ENCODE data around the gene RNF26.

RNF26 gene

DNA sequence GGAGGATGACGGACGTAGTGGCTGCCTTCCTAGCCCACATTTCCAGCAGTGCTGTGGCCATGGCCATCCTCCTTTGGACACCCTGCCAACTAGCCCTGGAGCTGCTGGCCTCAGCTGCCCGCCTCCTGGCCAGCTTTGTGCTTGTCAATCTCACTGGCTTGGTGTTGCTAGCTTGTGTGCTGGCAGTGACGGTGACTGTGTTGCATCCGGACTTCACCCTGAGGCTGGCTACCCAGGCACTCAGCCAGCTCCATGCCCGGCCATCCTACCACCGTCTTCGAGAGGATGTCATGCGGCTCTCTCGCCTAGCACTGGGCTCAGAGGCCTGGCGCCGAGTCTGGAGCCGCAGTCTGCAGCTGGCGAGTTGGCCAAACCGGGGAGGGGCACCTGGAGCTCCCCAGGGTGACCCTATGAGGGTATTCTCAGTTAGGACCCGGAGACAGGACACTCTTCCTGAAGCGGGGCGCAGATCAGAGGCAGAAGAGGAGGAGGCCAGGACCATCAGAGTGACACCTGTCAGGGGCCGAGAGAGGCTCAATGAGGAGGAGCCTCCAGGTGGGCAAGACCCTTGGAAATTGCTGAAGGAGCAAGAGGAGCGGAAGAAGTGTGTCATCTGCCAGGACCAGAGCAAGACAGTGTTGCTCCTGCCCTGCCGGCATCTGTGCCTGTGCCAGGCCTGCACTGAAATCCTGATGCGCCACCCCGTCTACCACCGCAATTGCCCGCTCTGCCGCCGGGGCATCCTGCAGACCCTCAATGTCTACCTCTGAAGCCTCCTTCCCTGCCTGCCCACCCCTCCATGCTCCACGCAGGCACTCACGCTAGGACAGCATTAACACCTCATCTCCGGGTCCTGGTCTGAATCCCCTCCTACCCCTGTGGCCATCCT lies 1.6 kb downstream of the RNF26 start:
- TF ChIP-seq, protein P1, sequence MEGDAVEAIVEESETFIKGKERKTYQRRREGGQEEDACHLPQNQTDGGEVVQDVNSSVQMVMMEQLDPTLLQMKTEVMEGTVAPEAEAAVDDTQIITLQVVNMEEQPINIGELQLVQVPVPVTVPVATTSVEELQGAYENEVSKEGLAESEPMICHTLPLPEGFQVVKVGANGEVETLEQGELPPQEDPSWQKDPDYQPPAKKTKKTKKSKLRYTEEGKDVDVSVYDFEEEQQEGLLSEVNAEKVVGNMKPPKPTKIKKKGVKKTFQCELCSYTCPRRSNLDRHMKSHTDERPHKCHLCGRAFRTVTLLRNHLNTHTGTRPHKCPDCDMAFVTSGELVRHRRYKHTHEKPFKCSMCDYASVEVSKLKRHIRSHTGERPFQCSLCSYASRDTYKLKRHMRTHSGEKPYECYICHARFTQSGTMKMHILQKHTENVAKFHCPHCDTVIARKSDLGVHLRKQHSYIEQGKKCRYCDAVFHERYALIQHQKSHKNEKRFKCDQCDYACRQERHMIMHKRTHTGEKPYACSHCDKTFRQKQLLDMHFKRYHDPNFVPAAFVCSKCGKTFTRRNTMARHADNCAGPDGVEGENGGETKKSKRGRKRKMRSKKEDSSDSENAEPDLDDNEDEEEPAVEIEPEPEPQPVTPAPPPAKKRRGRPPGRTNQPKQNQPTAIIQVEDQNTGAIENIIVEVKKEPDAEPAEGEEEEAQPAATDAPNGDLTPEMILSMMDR (IDR thresholded peaks at IDR 0.05; ENCODE audit: borderline replicate concordance, insufficient read depth, low read depth, low read length): no peak

DNA sequence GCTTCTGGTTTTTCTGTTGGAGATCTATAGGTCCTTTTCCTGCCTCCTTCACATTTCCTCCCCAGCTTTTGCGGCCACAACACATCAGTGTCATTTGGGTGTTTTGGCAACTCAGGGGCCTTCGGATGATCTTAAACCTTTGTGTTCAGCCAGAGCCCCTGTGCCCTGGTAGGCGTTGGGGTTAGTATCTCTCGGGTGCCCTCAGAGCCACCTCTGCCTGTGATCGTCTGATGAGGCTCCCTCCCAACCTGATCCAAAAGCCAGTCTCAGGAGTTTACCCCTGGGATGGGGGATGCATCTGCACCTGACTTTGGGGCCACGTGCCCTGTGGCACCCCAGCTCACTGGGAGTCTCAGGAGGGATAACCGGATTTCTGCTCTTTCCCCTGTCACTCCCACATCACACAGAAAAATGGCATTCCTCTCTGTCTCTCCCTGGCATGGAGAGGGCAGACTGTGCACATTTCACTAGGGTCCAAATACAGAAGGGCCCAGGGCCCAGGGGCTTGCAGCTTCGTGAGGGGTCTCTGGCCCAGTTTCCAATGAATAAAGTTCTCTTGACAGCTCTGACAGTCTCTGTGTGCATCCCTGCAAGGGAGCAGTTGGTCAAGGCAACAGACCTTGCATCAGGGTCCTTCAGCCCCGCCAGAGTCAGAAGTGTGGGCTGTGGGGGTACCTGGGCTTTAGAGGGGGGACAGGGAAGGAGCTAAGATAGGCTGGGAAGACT lies 2.6 kb downstream of the RNF26 start:
- no peak overlapping the region for H3K4me3 ChIP-seq (ENCODE audit: low read depth, low read length)

More for the DNA sequence above, 1.6 kb downstream of the RNF26 start:
- H3K4me3 ChIP-seq (ENCODE audit: low read depth, low read length): no peak overlapping the region

DNA sequence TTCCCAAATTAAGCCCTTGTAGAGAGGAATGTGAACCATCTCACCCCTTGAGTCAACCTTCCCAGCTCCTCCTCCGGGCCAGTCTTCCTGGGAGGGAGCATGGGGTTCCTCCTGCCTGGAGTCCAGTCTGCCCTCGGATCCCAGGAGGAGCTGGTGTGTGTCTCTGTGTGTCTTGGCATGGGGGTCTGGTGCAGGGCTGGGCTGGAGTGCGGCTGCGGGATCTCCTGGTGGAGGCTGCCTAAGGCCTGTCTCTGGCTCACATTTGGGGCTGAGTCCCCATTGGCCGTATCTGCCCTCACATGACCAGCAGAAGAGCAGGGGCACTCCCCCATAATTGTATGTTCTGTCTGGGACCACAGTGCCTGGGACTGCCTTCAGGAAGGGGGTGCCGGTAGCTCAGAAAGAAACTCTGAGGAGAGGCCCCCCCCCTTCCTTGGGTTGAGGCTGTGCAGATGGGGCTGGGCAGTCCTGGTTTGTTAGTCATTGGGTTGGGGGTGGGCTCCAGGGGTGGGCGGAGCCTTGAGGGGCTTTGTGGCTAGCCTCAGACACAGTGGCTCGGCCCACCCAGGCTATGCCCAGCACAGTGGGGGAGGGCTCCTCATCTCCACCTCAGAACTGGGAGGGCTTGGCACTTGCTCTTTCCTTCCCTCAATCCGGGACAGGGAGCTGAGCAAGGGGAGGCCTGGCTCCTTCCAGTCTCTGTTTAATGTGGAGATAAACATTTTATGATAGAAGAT lies 3.4 kb downstream of the RNF26 start:
- H3K4me3 ChIP-seq (ENCODE audit: low read depth, low read length): no peak overlapping the region
- TF ChIP-seq, protein P1 (IDR thresholded peaks at IDR 0.05; ENCODE audit: borderline replicate concordance, insufficient read depth, low read depth, low read length): no peak

More for the DNA sequence above, 2.6 kb downstream of the RNF26 start:
- TF ChIP-seq, protein P1 (IDR thresholded peaks at IDR 0.05; ENCODE audit: borderline replicate concordance, insufficient read depth, low read depth, low read length): no peak

DNA sequence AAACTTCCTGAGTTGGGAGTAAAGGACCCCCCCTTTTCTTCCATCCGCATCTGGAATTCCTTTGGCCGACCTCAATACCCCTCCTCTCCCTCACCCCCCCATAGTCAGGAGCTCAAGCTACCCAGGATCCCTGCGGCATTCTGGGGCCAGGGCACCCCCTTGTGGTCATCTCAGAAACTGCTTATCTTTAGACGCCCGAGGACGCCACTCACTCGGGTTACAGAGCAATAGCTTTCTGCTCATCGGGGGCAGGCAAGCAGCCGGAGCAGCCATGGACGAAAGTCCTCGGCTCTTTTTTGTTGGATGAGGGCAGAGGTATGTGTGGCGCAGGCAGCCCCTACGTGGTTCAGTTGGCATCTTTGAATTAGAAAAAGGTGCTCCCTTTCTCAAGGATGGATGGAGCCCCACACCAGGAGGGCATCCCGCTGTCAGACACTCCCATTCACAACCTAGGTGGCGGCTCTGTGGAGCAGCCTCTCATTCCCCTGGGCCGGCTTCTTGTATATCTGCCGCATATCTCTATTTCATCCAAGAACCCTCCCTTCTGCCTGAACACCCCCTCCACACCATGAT lies 4.1 kb downstream of the RNF26 start:
- TF ChIP-seq, protein P1 (IDR thresholded peaks at IDR 0.05; ENCODE audit: borderline replicate concordance, insufficient read depth, low read depth, low read length): peak; percentile 79
- H3K4me3 ChIP-seq (ENCODE audit: low read depth, low read length): no peak overlapping the region

DNA sequence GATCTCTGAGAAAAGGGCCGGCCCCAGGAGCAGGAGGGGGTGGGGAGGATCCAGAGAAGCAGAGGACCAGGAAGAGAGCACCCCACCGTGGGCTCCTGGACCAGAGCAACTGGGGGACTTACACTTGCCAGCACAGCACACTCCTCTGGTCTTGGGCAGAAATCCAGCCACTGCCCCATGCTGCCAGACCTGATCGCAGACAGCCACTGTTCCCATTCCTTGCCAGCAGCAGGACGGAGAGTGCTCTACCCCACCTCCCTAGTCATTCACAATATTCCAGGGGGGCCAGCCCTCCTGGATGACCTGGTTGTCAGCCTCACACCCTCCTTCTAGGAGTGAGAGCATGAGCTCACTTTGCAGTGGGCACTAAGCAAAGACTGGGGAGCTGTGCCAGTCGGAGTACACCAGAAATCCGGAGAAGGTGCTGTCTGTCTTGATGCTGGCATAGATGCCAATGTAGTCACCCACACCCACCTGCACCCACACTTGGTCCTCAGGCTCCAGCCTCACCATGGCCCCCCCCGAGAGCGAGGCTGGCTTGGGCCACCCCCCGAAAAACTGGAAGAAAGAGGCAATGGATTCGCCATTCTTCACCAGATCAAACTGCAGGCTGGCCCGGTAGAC lies 4.8 kb downstream of the RNF26 start:
- no peak overlapping the region for H3K4me3 ChIP-seq (ENCODE audit: low read depth, low read length)
- TF ChIP-seq, protein P1 (IDR thresholded peaks at IDR 0.05; ENCODE audit: borderline replicate concordance, insufficient read depth, low read depth, low read length): no peak

DNA sequence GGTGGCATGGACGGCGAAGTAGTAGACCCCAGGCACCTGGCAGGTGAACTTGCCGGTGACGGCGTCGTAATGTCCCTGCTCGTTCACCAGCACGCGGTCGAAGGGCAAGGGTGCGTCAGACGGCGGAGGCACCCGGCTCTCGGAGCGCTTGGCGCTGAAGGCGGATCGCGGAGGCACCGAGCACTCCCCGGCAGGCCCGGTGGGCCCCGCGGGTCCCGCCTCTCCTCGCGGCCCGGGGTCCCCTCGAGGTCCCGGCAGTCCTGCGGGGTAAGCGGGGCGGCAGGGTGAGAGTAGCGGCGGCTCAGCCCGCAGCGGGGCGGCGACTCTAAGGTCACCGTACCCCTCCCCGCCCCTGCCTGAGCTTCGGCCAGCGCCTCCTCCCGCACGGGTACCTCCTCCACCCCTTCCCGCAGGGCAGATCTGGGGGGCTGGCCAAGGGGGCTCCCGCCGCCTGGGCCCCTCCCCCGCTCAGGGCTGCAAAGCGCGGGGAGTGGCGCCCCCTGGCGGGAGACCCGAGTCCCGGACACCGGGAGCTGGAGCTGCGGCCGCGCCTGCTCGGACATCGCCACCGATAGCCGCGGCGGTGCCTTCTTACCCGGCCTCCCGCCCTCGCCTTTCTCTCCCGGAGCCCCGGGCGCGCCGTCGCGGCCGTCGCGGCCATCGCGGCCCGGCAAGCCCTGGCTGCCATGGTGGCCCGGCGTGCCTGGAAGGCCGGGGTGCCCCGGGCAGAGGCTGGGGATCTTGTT lies 5.4 kb downstream of the RNF26 start:
- H3K4me3 ChIP-seq (ENCODE audit: low read depth, low read length): no peak overlapping the region
- TF ChIP-seq, protein P1 (IDR thresholded peaks at IDR 0.05; ENCODE audit: borderline replicate concordance, insufficient read depth, low read depth, low read length): peak; percentile 78

Data from GM12875 (cell line).